ENCODE measurements around the gene RMP24. TPM values are rescaled to one million over a fixed set of nuclear protein-coding genes. Genes with fewer than 3 reads are reported as not detected.
"Not testable (repeated sequence)": the region's sequence is repeated elsewhere in the genome, so short reads cannot be mapped to it uniquely, and the experiment has no call there.

Gene RMP24

DNA sequence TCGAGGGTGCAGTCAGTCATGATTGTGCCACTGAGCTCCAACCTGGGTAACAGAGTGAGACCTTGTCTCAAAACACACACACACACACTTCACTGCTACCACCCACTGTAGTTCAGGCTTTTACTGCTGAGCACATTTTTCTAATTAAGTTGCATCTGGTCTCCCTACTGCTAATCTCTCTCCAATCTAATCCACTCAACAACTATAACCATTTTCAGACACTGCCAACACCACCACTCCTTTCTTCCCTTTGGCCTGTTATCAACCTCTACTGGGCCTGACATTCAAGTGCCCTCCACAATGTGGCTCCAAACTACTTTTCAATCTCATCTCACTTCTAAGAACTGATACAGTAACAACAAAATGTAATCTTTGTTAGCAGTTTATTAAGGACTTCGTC is 44.8 kb downstream of the RMP24 start:
- DNase-seq (no peak), ATAC-seq (ENCODE audit: poor library complexity) (no peak)

DNA sequence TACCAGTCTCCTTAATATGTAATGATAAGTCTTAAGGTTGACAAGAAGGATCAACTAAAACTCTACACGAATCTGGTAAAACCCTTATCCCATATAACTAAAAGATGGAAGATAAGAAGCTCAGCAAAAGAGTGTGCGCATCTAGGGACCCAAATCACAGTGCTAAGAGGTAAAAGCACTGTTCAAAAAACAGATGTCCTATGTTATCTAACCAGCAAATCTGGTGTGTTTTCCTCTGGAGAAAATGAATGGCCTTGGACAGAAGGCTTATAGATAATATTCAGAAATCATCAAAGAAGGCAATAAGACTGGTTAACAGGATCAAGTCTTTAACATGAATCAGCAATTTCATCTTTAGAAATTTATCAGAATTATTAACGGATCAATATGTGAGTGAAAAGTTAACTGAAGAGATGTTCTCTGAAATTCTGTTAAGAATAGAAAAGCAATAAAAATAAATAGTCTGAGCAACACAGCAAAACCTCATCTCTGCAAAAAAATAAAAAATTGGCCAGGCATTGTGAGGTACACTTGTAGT is 47.8 kb downstream of the RMP24 start:
- intact Hi-C loops (cut with DNase I) = no loop called here
- DNase-seq (no peak), ATAC-seq (ENCODE audit: poor library complexity) (no peak)

More for the DNA sequence above, 44.8 kb downstream of the RMP24 start:
- intact Hi-C loops (cut with DNase I) = loop anchor here (5.0 kb wide), 2 partner anchors 80 to 265 kb away; no protein-coding TSS in a partner anchor

DNA sequence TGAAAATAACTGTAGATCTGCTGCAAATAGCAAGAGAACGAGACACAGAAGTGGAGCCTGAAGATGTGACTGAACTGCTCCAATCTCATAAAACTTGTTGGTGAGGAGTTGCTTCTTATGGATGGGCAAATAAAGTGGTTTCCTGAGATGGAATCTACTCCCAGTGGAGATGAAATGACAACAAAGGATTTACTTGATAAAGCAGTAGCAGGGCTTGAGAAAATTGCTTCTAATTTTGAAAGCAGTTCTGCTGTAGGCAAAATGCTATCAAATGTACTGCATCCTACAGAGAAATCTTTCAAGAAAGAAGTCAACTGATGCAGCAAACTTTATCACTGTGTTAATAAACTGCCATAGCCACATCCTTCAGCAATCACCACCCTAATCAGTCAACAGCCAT is 50.9 kb downstream of the RMP24 start:
- ATAC-seq (ENCODE audit: poor library complexity) = no peak
- intact Hi-C loops (cut with DNase I) = no loop called here
- no peak for DNase-seq

DNA sequence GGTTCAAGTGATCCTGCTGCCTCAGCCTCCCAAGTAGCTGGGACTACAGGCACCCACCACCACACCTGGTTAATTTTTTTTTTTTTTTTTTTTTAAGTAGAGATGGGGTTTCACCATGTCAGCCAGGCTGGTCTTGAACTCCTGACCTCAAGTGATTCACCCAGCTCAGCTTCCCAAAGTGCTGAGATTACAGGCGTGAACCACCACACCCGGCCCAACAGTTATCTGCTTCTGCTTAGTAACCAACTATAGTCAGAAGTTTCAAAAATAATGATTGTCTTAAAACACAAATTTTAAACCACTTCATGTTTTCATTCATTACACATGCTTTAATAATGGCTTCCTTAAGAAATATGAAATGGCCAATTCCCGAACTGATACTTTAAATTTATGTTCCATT is 51.8 kb downstream of the RMP24 start:
- ATAC-seq (ENCODE audit: poor library complexity); DNase-seq; intact Hi-C loops (cut with DNase I): not testable (repeated sequence)

DNA sequence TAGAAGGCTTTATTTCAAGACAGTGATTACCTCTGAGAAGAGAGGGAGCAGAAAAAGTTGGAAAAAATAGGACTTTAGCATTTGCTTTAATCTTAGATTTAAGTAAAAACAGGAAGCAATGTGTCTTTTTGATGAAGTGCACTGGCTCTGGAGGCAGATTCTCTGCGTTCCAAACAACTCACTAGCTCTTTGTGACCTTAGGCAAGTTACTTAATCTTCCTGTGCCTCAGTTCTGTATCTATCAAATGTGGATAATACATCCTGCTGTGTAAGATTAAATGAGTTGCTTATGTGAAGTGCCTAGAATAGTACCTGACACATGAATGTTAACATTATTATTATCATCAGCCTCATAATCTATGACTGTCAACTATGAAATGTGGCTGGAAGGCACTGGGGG is 52.5 kb downstream of the RMP24 start:
- DNase-seq (no peak), ATAC-seq (ENCODE audit: poor library complexity) (no peak)
- intact Hi-C loops (cut with DNase I) = no loop called here

DNA sequence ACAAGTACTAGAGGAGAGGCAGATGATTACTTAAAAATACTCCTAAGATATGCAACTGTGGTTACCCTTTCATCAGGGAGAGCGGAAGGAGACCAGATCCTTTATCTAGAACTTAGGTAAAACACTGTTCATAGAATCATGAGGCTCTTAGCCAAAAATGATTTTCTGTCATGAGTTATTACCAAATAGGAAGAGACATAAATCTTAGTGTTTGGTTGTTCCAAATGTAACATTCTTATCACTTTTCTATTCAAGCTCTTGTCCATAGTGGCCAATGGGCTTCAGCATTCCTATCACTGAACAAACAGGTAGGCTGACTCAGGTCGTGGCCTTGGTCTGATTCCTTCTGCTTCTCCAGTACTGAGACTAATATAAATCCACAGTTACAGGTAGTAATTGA is 56.4 kb downstream of the RMP24 start:
- DNase-seq (no peak), ATAC-seq (ENCODE audit: poor library complexity) (no peak)
- intact Hi-C loops (cut with DNase I) = no loop called here

Small RNAs within 50 kb of the gene (microRNA-seq; reads per million reads assigned to microRNA genes)
- gene MIR3929 = not detected

Other genes with a start within 250 kb of the RMP24 start
- gene RPRD1A, start 94.9 kb downstream of the RMP24 start, total RNA-seq = 47.7 TPM
- 11.4 TPM for gene SLC39A6, start 156.7 kb downstream of the RMP24 start, total RNA-seq
- gene ELP2, start 157.2 kb downstream of the RMP24 start, total RNA-seq = 47.6 TPM
- 0.40 TPM for gene MOCOS, start 214.8 kb downstream of the RMP24 start, total RNA-seq